IMR-90 (cell line): ENCODE data around the gene THADA. TPM values are rescaled to one million over a fixed set of nuclear protein-coding genes. Genes with fewer than 3 reads are reported as not detected.

Experiments used
- ATAC-seq: fragments of 200-7000 bp; cut with Tn5 transposase; 2 replicates; pipeline ENCODE4 v1.9.1; 2020; ENCODE audit warnings: low read depth, mild to moderate bottlenecking, moderate library complexity
- BruUV-seq: library from RNA; stranded (reverse); fragments of 400-500 nt; replicated peaks from 2 replicates; lab custom pipeline; 2021; lab: Mats Ljungman, UMichigan
- CTCF ChIA-PET: fragments of 300-600 bp; formaldehyde crosslinking; extraction: SDS; loops from one replicate; lab custom pipeline; 2021; ENCODE audit warnings: antibody characterized with exemption; lab: Yijun Ruan, JAX
- POLR2A ChIA-PET: fragments of 300-600 bp; sonication (Branson Sonifier 250); formaldehyde crosslinking; loops from one replicate; lab custom pipeline; 2022; ENCODE audit warnings: antibody characterized with exemption; ENCODE audit not compliant: unreplicated experiment; lab: Charles Lee
- DNase-seq: peaks from one replicate; pipeline ENCODE4 v3.0.0; 2013
- H2AFZ ChIP-seq: replicated peaks from 2 replicates; pipeline ENCODE3; 2013; ENCODE audit warnings: low read length, mild to moderate bottlenecking; ENCODE audit not compliant: poor library complexity
- H2AK5ac ChIP-seq: 2 replicates; pipeline ENCODE4 v1.6.1; 2013; ENCODE audit warnings: low read depth, low read length, inconsistent platforms
- H2AK9ac ChIP-seq: replicated peaks from 2 replicates; pipeline ENCODE3; 2013; ENCODE audit warnings: mild to moderate bottlenecking, low read depth, low read length, moderate library complexity; ENCODE audit not compliant: poor library complexity
- H2BK120ac ChIP-seq: 2 replicates; pipeline ENCODE4 v1.6.1; 2013; ENCODE audit warnings: low read depth, low read length, inconsistent platforms
- H2BK15ac ChIP-seq: 3 replicates; pipeline ENCODE4 v1.6.1; 2013; ENCODE audit warnings: low read depth, low read length, inconsistent platforms
- H2BK20ac ChIP-seq: 2 replicates; pipeline ENCODE4 v1.6.1; 2013; ENCODE audit warnings: low read depth, mild to moderate bottlenecking, inconsistent platforms, low read length, moderate library complexity
- H2BK5ac ChIP-seq: 2 replicates; pipeline ENCODE4 v1.6.1; 2013; ENCODE audit warnings: mild to moderate bottlenecking, low read depth, low read length, inconsistent platforms; ENCODE audit not compliant: poor library complexity, severe bottlenecking
- H3K14ac ChIP-seq: replicated peaks from 2 replicates; pipeline ENCODE4 v1.6.1; 2013; ENCODE audit warnings: low read depth, low read length, inconsistent platforms
- H3K18ac ChIP-seq: 2 replicates; pipeline ENCODE4 v1.6.1; 2013; ENCODE audit warnings: low read depth, low read length, control low read depth
- H3K23ac ChIP-seq: 2 replicates; pipeline ENCODE4 v1.6.1; 2013; ENCODE audit warnings: low read depth, low read length, inconsistent platforms
- H3K27ac ChIP-seq: 2 replicates; pipeline ENCODE4 v1.5.1; 2013; ENCODE audit warnings: mild to moderate bottlenecking, control low read depth, low read length; ENCODE audit not compliant: insufficient read depth
- H3K27me3 ChIP-seq: 2 replicates; pipeline ENCODE4 v1.6.1; 2013; ENCODE audit warnings: low read length; ENCODE audit not compliant: control insufficient read depth, insufficient read depth
- H3K36me3 ChIP-seq: 2 replicates; pipeline ENCODE4 v1.6.1; 2013; ENCODE audit warnings: low read length, mixed read lengths; ENCODE audit not compliant: control insufficient read depth, insufficient read depth
- H3K4ac ChIP-seq: 2 replicates; pipeline ENCODE4 v1.6.1; 2013; ENCODE audit warnings: low read depth, low read length, inconsistent platforms
- H3K4me1 ChIP-seq: 2 replicates; pipeline ENCODE4 v1.6.1; 2013; ENCODE audit warnings: low read length, mixed read lengths; ENCODE audit not compliant: control insufficient read depth, insufficient read depth
- H3K4me2 ChIP-seq: 2 replicates; pipeline ENCODE4 v1.6.1; 2013; ENCODE audit warnings: low read depth, mild to moderate bottlenecking, control low read depth, low read length, moderate library complexity
- H3K4me3 ChIP-seq: 2 replicates; pipeline ENCODE4 v1.5.1; 2013; ENCODE audit warnings: low read depth, mild to moderate bottlenecking, control low read depth, low read length, moderate library complexity; ENCODE audit not compliant: insufficient read depth
- H3K56ac ChIP-seq: 2 replicates; pipeline ENCODE4 v1.6.1; 2013; ENCODE audit warnings: low read length, inconsistent platforms; ENCODE audit not compliant: insufficient read depth; ENCODE audit errors: extremely low read depth
- H3K79me1 ChIP-seq, 2 experiments: 2 replicates each; pipeline ENCODE4 v1.6.1; 2013; ENCODE audit warnings: low read length in 2 of 2, inconsistent platforms in 1 of 2, low read depth in 1 of 2
- H3K9ac ChIP-seq: 2 replicates; pipeline ENCODE4 v1.6.1; 2013; ENCODE audit warnings: low read depth, low read length, control low read depth
- H3K9me1 ChIP-seq: 2 replicates; pipeline ENCODE4 v1.6.1; 2013; ENCODE audit warnings: low read length, inconsistent platforms; ENCODE audit not compliant: insufficient read depth
- H3K9me3 ChIP-seq: 2 replicates; pipeline ENCODE4 v1.6.1; 2013; ENCODE audit warnings: low read length; ENCODE audit not compliant: control insufficient read depth, insufficient read depth
- H4K20me1 ChIP-seq: 2 replicates; pipeline ENCODE4 v1.6.1; 2013; ENCODE audit warnings: low read length, inconsistent platforms; ENCODE audit not compliant: insufficient read depth
- H4K5ac ChIP-seq: 2 replicates; pipeline ENCODE4 v1.6.1; 2013; ENCODE audit warnings: mild to moderate bottlenecking, low read depth, low read length, control low read depth
- H4K8ac ChIP-seq, 2 experiments: 2 replicates each; pipeline ENCODE4 v1.6.1; 2013; ENCODE audit warnings: low read depth in 2 of 2, low read length in 2 of 2, control low read depth in 1 of 2, inconsistent platforms in 1 of 2
- H4K91ac ChIP-seq: 2 replicates; pipeline ENCODE4 v1.6.1; 2013; ENCODE audit warnings: low read depth, low read length, inconsistent platforms; ENCODE audit not compliant: insufficient read depth
- BHLHE40 ChIP-seq: fragments of 150-350 bp; IDR thresholded peaks from 2 replicates; pipeline ENCODE4 v1.6.1; 2016; ENCODE audit warnings: mild to moderate bottlenecking, low read depth, low read length
- CEBPB ChIP-seq: IDR thresholded peaks from 2 replicates; pipeline ENCODE4 v1.6.1; 2012; ENCODE audit warnings: low read depth, low read length, improper control_type of control experiment
- CHD1 ChIP-seq: IDR thresholded peaks from 2 replicates; pipeline ENCODE4 v1.6.1; 2012; ENCODE audit warnings: low read depth, low read length, improper control_type of control experiment
- CTCF ChIP-seq: conservative IDR thresholded peaks from 2 replicates; pipeline ENCODE4 v1.5.1; 2012; ENCODE audit warnings: mild to moderate bottlenecking, low read depth, low read length, improper control_type of control experiment
- FOS ChIP-seq: fragments of 150-350 bp; IDR thresholded peaks from 2 replicates; pipeline ENCODE4 v1.6.1; 2016; ENCODE audit warnings: low read depth, low read length
- MAFK ChIP-seq: IDR thresholded peaks from 2 replicates; pipeline ENCODE4 v1.6.1; 2012; ENCODE audit warnings: low read depth, low read length, improper control_type of control experiment
- MAZ ChIP-seq: IDR thresholded peaks from 2 replicates; pipeline ENCODE4 v1.6.1; 2012; ENCODE audit warnings: low read depth, mild to moderate bottlenecking, low read length, improper control_type of control experiment, moderate library complexity, borderline replicate concordance
- MXI1 ChIP-seq: IDR thresholded peaks from 2 replicates; pipeline ENCODE4 v1.6.1; 2012; ENCODE audit warnings: low read depth, mild to moderate bottlenecking, low read length, moderate library complexity, borderline replicate concordance
- NFE2L2 ChIP-seq: fragments of 150-350 bp; IDR thresholded peaks from 2 replicates; pipeline ENCODE4 v1.6.1; 2016; ENCODE audit warnings: low read depth, mild to moderate bottlenecking, low read length
- POLR2A ChIP-seq: IDR thresholded peaks from 2 replicates; pipeline ENCODE4 v1.6.1; 2012; ENCODE audit warnings: mild to moderate bottlenecking, low read depth, low read length
- RAD21 ChIP-seq: IDR thresholded peaks from 2 replicates; pipeline ENCODE4 v1.6.1; 2012; ENCODE audit warnings: low read length, improper control_type of control experiment
- RCOR1 ChIP-seq: IDR thresholded peaks from 2 replicates; pipeline ENCODE4 v1.6.1; 2012; ENCODE audit warnings: mild to moderate bottlenecking, low read length, improper control_type of control experiment; ENCODE audit not compliant: insufficient replicate concordance
- RFX5 ChIP-seq: IDR thresholded peaks from 2 replicates; pipeline ENCODE4 v1.8.0; 2012; ENCODE audit warnings: low read depth, mild to moderate bottlenecking, low read length, moderate library complexity
- SMC3 ChIP-seq: fragments of 150-350 bp; IDR thresholded peaks from 2 replicates; pipeline ENCODE4 v1.6.1; 2016; ENCODE audit warnings: low read depth, mild to moderate bottlenecking, antibody characterized with exemption, low read length, moderate library complexity
- WGBS, 2 experiments: methylation state at CpG; one replicate each; pipeline versions ENCODE4 v1.1.5 to v1.1.7; 2013; ENCODE audit warnings: missing lambda C conversion rate in 2 of 2; ENCODE audit not compliant: insufficient read length in 1 of 2; ENCODE audit errors: extremely low coverage in 2 of 2; 5-methylcytosine and 5-hydroxymethylcytosine counted together
- dilution Hi-C: fragments of 300-500 bp; cut with HindIII; formaldehyde crosslinking; loops from one replicate; pipeline ENCODE4 v1.14.3; 2018; ENCODE audit warnings: low sequenced_read_pairs; ENCODE audit not compliant: unreplicated experiment
- in situ Hi-C: fragments of 300-500 bp; cut with MboI; formaldehyde crosslinking; loops from 3 replicates; pipeline ENCODE4 v1.14.3; 2019; ENCODE audit warnings: low sequenced_read_pairs, inconsistent platforms, mixed read lengths
- intact Hi-C: fragments of 100-400 bp; cut with micrococcal nuclease; formaldehyde crosslinking; loops from 2 replicates; pipeline ENCODE4 v1.10.0; 2022
- polyA plus RNA-seq, 3 experiments: library from polyadenylated mRNA; depleted of rRNA; stranded (reverse); fragments of >200 nt; gene quantifications; 2 replicates each; pipeline ENCODE4 v1.2.3, GENCODE V29; 2012; ENCODE audit warnings: low replicate concordance in 1 of 3
- total RNA-seq: library from RNA; depleted of rRNA; stranded (reverse); fragments of >200 nt; gene quantifications from 2 replicates; pipeline ENCODE4 v1.2.3, GENCODE V29; 2012

The THADA gene
- total and polyA plus RNA-seq, 2 of the 4 experiments (the other 2 are of a cell fraction): 10.5 to 21.3 TPM

GRCh38 chr2:43188561-43189386 lies 407.1 kb downstream of the THADA start:
- H2BK20ac ChIP-seq: no peak overlapping the region
- H3K27ac ChIP-seq: no peak overlapping the region
- no peak overlapping the region for H3K18ac ChIP-seq
- H3K27me3 ChIP-seq: no peaks in the 10 kb centered on the region
- no peak overlapping the region for H4K91ac ChIP-seq
- peak overlapping the region; percentile 43; the same call in 1 of the 2 replicates for H2AK5ac ChIP-seq
- H3K56ac ChIP-seq: no peak overlapping the region
- no peak overlapping the region for H4K5ac ChIP-seq
- no peak overlapping the region for H2AFZ ChIP-seq
- no peak overlapping the region for H2BK15ac ChIP-seq
- no peak overlapping the region for H3K23ac ChIP-seq
- H4K8ac ChIP-seq: no peak overlapping the region
- no peak overlapping the region for H2AK9ac ChIP-seq
- no peaks in the 10 kb centered on the region for H3K9me3 ChIP-seq
- H3K79me1 ChIP-seq: no peaks in the 10 kb centered on the region
- no peak overlapping the region for H3K4me2 ChIP-seq
- ChIA-PET CTCF (no interaction called here), POLR2A (no interaction called here)
- no peak overlapping the region for H2BK120ac ChIP-seq
- DNase-seq (no peak), ATAC-seq (no peak)
- H2BK5ac ChIP-seq: no peak overlapping the region
- H3K36me3 ChIP-seq: no peaks in the 10 kb centered on the region
- no peaks in the 10 kb centered on the region; the same call in none of the 2 replicates for H3K4me1 ChIP-seq
- H3K4ac ChIP-seq: no peak overlapping the region
- BruUV-seq: no TSS peak
- no peaks in the 10 kb centered on the region for H4K20me1 ChIP-seq
- 92% methylated on average over 6 of the region's 16 CpGs; no CpG with 5 or more reads in 1 of the 2 experiments for WGBS, 2 experiments
- in situ Hi-C loops: no loop called here
- TF ChIP-seq SMC3: no peak
- TF ChIP-seq RAD21: no peak
- no peak for TF ChIP-seq CHD1
- TF ChIP-seq MAZ: no peak
- no peak for TF ChIP-seq CTCF
- no peak for TF ChIP-seq RCOR1
- no peak for TF ChIP-seq FOS
- no peak for TF ChIP-seq NFE2L2
- TF ChIP-seq MAFK: no peak
- no peak for TF ChIP-seq POLR2A
- TF ChIP-seq CEBPB: no peak
- no peak for TF ChIP-seq MXI1
- no peak for TF ChIP-seq BHLHE40
- TF ChIP-seq RFX5: no peak
- H3K14ac ChIP-seq: no peak overlapping the region
- intact Hi-C loops: no loop called here
- H3K9ac ChIP-seq: no peak overlapping the region
- dilution Hi-C loops: no loop called here
- no peaks in the 10 kb centered on the region; the same call in 1 of the 2 replicates for H3K9me1 ChIP-seq
- no peak overlapping the region for H3K4me3 ChIP-seq
